Gastroesophageal sphincter (tissue), 4 donors: Measurements from ENCODE around the gene XYLB. TPM values are rescaled to one million over a fixed set of nuclear protein-coding genes. Genes with fewer than 3 reads are reported as not detected.

Experiments used
- ATAC-seq: fragments of 150-250 bp; one replicate; pipeline ENCODE4 v1.9.1; 2016; ENCODE audit warnings: mild to moderate bottlenecking, moderate library complexity
- H3K27ac ChIP-seq, 4 donors: fragments of 200-600 bp; sonication (generic) in 3 of 4; 1 replicate in 3 of 4; 2 replicates in 1 of 4; pipeline ENCODE4 v1.5.1; 2016 to 2019
- H3K27me3 ChIP-seq: fragments of 200-600 bp; sonication (generic); one replicate; pipeline ENCODE4 v1.5.1; 2019
- H3K36me3 ChIP-seq, 2 donors: fragments of 200-600 bp; sonication (generic); one replicate each; pipeline ENCODE4 v1.5.1; 2019; ENCODE audit warnings: control low read depth in 1 of 2
- H3K4me1 ChIP-seq, 3 donors: fragments of 200-600 bp; sonication (generic); 1 replicate in 2 of 3; 2 replicates in 1 of 3; pipeline ENCODE4 v1.5.1; 2016 to 2019; ENCODE audit warnings: control low read depth in 2 of 3
- H3K4me3 ChIP-seq, 2 donors: fragments of 200-600 bp; sonication (generic); one replicate each; pipeline ENCODE4 v1.5.1; 2019; ENCODE audit warnings: mild to moderate bottlenecking in 1 of 2, moderate library complexity in 1 of 2
- H3K9me3 ChIP-seq, 3 donors: fragments of 200-600 bp; sonication (generic); one replicate each; pipeline ENCODE4 v1.5.1; 2017 to 2019; ENCODE audit warnings: control low read depth in 2 of 3
- CTCF ChIP-seq, 4 experiments: fragments of 200-600 bp in 2 of 4; fragments of 450-650 bp in 2 of 4; sonication (generic) in 1 of 4; IDR thresholded peaks; one replicate each; pipeline ENCODE4 v1.5.1; 2017 to 2019; ENCODE audit warnings: antibody characterized with exemption in 4 of 4, mild to moderate bottlenecking in 2 of 4, moderate library complexity in 2 of 4
- EP300 ChIP-seq: sonication (generic); formaldehyde crosslinking; IDR thresholded peaks from one replicate; pipeline ENCODE4 v1.6.1; 2017; ENCODE audit warnings: antibody characterized with exemption, mild to moderate bottlenecking
- POLR2A ChIP-seq, 2 donors: fragments of 450-650 bp; IDR thresholded peaks; one replicate each; pipeline ENCODE4 v1.6.1; 2017; ENCODE audit warnings: antibody characterized with exemption in 2 of 2, mild to moderate bottlenecking in 2 of 2, moderate library complexity in 1 of 2
- POLR2AphosphoS5 ChIP-seq: sonication (generic); formaldehyde crosslinking; IDR thresholded peaks from one replicate; pipeline ENCODE4 v1.6.1; 2017; ENCODE audit warnings: antibody characterized with exemption
- WGBS, 2 donors: methylation state at CpG; one replicate each; pipeline ENCODE4 v1.1.5; 2018; ENCODE audit warnings: low coverage in 1 of 2; 5-methylcytosine and 5-hydroxymethylcytosine counted together
- total RNA-seq, 4 donors: library from RNA; depleted of rRNA; stranded (reverse); fragments of >200 nt; gene quantifications; one replicate each; pipeline ENCODE4 v1.1.0, GENCODE V29; 2016

XYLB gene
- total RNA-seq, 4 donors from 2014 or later = 0.87 to 2.2 (median 1.8) TPM

GRCh38 chr3:38362825-38363224, 16.2 kb downstream of the XYLB start:
- no peak for ATAC-seq
- Histone ChIP-seq H3K4me1 (no peaks in the 10 kb centered on the region), H3K4me3 (no peak overlapping the region), H3K27ac (no peak overlapping the region), H3K9me3 (no peaks in the 10 kb centered on the region), H3K36me3 (peaks cover 0 to 71% of the 10 kb centered on the region in 2 donors), H3K27me3 (no peaks in the 10 kb centered on the region)
- 80 to 95% methylated on average over 4 to 9 of the region's 9 CpGs for WGBS, 2 donors
- TF ChIP-seq EP300 = no peak
- no peak for TF ChIP-seq POLR2AphosphoS5
- TF ChIP-seq CTCF (IDR thresholded peaks at IDR 0.05) = no peak
- no peak for TF ChIP-seq POLR2A (IDR thresholded peaks at IDR 0.05)

GRCh38 chr3:38364721-38365400, 18.3 kb downstream of the XYLB start:
- Histone ChIP-seq H3K36me3 (peaks cover 0 to 91% of the 10 kb centered on the region in 2 donors), H3K9me3 (no peaks in the 10 kb centered on the region), H3K4me1 (no peaks in the 10 kb centered on the region), H3K27ac (no peak overlapping the region), H3K4me3 (no peak overlapping the region), H3K27me3 (no peaks in the 10 kb centered on the region)
- no peak for TF ChIP-seq POLR2AphosphoS5
- no peak for TF ChIP-seq CTCF (IDR thresholded peaks at IDR 0.05)
- no peak for TF ChIP-seq EP300
- TF ChIP-seq POLR2A (IDR thresholded peaks at IDR 0.05) = no peak
- 100% methylated on average over 1 of the region's 6 CpGs for WGBS, 2 donors
- no peak for ATAC-seq

- ATAC-seq = peak; percentile 10
- no CpG with 5 or more reads among the region's 13 CpGs for WGBS, 2 donors
Measured at GRCh38 chr3:38365469-38366062, 19.0 kb downstream of the XYLB start.

GRCh38 chr3:38366082-38366481, 19.5 kb downstream of the XYLB start:
- Histone ChIP-seq H3K4me1 (no peaks in the 10 kb centered on the region), H3K36me3 (peaks cover 0 to 91% of the 10 kb centered on the region in 2 donors), H3K27me3 (no peaks in the 10 kb centered on the region), H3K9me3 (no peaks in the 10 kb centered on the region), H3K4me3 (no peak overlapping the region), H3K27ac (no peak overlapping the region)
- ATAC-seq = no peak
- no peak for TF ChIP-seq POLR2A (IDR thresholded peaks at IDR 0.05)
- no peak for TF ChIP-seq POLR2AphosphoS5
- TF ChIP-seq EP300 = no peak
- no peak for TF ChIP-seq CTCF (IDR thresholded peaks at IDR 0.05)
- WGBS, 2 donors = 83 to 90% methylated on average over 2 to 3 of the region's 3 CpGs

More at GRCh38 chr3:38365469-38366062, 19.0 kb downstream of the XYLB start:
- no peak overlapping the region for H3K4me3 ChIP-seq
- H3K9me3 ChIP-seq = no peaks in the 10 kb centered on the region
- no peaks in the 10 kb centered on the region for H3K4me1 ChIP-seq
- no peaks in the 10 kb centered on the region for H3K27me3 ChIP-seq
- TF ChIP-seq CTCF (IDR thresholded peaks at IDR 0.05) (no peak), POLR2AphosphoS5 (no peak), POLR2A (IDR thresholded peaks at IDR 0.05) (no peak), EP300 (no peak)
- peaks cover 0 to 91% of the 10 kb centered on the region in 2 donors for H3K36me3 ChIP-seq
- no peak overlapping the region for H3K27ac ChIP-seq

- no peak for ATAC-seq
- no peaks in the 10 kb centered on the region for H3K9me3 ChIP-seq
- WGBS, 2 donors = 61 to 76% methylated on average over 3 of the region's 3 CpGs
Measured at GRCh38 chr3:38367779-38368178, 21.2 kb downstream of the XYLB start.

More at GRCh38 chr3:38367779-38368178, 21.2 kb downstream of the XYLB start:
- TF ChIP-seq CTCF (IDR thresholded peaks at IDR 0.05) (no peak), POLR2A (IDR thresholded peaks at IDR 0.05) (no peak), EP300 (no peak), POLR2AphosphoS5 (no peak)
- peaks cover 0 to 87% of the 10 kb centered on the region in 2 donors for H3K36me3 ChIP-seq
- H3K27ac ChIP-seq = no peak overlapping the region
- H3K4me3 ChIP-seq = no peak overlapping the region
- H3K4me1 ChIP-seq = no peaks in the 10 kb centered on the region
- no peaks in the 10 kb centered on the region for H3K27me3 ChIP-seq
